GOT3 (cell line): ENCODE data around the gene IGF2BP3.

ENCODE experiments used
- DNase-seq: peaks from one replicate; lab custom pipeline; 2025; ENCODE audit warnings: mixed read lengths; lab: John Stamatoyannopoulos, UW

The IGF2BP3 gene

DNA sequence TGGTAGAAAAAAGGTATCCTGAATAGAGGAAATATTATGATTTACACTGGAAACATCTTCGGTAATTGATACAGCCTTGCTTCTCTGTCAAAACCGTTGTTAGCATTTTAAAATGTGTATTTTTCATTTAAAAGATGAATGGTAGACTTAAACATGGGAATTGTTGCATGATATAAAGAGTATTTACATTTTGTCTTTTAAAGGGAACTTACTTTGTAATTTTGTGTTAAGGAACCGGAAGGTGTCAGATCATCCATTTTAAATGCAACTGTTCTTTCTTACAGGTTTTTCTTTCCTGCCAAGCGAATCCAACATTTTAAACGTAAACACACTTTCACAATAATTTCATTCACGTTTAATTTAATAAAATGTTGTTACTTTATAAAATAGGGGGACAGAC is 1.8 kb upstream of the IGF2BP3 start:
- DNase-seq, result no peak

DNA sequence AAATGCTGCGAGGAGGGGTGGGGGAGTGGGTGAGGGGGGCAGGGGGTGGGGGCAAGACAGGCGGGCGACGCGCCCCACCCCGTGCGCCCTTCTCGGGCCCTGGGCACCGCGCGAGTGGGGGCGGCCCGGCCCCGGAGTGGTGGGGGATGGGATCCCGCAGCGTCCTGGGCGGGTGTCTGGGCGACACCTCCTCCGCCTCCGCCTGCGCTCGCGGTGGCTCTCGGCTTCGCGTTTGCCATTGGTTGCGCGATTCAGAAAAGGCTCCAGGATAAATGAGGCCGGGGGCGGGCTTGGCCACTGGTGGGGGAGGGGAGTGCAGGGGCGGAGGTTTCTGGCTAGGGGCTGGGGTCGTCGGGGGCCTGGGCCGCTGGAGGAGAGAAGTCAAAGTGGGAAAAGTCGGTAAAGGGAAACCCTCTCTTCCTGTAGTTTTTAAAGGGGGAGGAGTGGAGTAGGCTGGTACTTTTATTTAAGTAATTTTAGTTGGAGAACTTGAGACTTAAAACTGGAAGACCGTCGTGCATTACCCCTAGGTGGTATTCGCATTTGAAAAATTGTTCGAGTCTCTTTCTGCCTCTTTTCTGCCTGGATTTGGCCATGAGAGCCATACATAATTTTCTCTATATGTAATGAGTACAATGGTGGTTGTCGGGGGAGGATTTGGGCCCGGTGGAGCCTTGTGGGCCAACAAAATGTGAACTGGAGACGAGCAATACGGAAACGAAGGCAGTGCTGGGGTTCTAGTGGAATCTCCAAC is 992 bp upstream of the IGF2BP3 start:
- no peak for DNase-seq

DNA sequence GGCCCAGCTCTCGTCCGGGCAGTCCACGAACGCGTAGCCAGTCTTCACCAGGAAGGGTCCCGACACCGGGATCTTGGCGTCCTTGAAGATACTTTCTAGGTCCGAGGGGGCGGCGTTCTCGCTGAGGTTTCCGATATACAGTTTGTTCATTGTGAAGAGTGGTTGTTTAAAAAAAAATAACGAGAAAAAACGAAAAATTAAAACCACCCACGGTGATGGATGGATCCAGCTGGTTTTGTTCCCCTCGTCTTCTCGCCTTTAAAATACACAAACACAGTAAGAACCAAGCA is 385 bp downstream of the IGF2BP3 start:
- no peak for DNase-seq

DNA sequence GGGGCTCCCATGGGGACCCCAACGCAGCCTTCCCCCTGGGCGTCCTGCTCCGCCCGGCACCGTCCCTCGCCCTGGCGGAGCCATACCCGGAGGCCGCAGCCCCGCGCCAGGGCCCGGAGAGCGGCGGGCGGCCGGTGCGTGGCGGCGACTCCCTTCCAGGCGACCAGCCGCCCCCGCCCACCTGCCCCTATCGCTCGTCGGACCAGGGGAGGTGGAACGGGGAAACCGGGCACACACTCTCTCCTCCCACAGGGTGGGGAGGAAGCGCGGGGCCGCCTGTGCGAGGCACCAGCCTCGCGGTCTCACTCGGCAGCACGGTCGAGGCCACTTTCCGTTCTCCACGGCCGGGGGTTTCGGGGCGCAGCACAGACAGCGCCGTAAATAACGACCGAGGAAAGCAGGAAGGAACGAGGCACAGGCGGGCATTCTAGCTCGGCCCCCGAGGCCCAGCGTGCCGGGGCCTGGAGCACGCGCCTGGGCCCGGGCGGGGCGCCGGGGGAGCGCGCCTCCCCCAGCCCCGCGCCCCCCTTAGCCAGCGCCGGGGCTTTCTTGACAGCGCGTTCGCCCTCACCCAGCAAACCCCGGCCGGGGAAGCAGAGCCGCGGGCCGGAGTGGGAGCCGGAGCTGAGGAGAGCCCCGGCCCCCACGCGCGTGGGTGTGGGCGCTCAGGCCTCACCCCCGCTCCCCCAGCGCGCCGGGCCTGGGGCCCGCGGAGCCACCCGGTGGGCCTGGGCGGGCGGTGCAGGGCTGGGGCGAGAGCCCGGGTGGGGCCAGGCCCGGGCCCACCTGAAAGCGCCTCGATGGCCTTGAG is 936 bp downstream of the IGF2BP3 start:
- no peak for DNase-seq

DNA sequence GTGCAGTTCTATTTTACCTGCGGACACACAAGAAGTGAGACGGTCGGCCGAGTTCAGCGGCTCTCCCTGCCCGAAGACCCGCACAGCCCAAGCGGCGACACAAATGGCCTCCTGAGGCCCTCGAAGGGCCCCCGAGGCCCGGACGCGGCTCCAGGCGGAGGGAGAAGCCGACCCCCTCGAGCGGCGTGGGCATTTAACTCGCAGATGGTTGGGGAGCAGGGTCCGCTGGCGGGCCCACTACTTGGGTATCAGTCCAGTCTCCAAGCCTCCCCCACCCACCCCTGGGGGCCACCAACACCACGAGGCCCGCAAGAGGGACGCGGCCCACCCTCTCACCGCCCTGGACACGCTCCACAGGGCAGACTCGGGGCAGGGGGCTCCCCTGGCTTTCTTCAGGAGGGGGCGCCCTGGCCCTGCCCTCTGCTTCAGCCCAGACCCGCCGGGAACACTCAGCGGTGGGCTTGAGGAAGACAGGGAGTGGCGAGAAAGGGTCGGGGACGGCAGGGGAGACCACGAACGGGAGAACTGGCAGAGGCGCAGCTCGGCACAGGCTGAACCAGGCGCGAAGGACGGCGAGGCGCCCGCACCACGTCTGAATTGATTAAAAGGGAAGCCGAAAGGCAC is 1.7 kb downstream of the IGF2BP3 start:
- no peak for DNase-seq

DNA sequence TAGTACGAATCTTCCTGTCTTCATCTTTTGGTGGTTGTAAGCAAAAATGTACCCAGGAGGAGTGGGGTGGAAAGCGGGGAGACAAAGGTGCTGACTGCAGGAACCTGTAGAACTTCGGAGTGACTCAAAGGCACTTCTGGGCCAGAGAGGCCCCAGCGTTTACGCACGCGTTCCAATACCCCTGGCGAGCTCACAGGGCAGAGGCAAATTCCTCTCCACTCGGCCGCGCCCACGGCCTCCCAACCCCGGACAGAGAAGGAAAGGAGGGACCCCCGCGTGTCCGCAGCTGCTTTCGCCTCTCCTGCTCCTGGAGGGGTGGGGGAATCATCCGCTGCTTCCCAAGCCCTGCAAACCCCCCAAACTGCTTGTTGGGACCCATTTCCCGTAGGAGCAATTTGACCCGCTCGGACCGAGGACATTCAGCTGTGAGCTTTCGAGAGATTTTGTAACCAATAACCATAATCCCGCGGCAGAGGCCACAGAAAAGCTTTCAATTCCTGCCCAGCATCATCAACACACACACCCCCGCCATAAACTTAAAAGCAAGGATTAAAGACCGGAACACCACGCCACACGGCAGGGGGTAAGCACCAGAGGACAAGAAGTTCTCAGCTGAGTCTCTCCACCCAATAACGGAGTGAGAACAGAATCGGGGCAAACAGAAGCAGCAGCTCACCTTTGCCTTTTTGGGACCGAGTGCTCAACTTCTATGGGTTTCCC is 2.3 kb downstream of the IGF2BP3 start:
- DNase-seq, result no peak

DNA sequence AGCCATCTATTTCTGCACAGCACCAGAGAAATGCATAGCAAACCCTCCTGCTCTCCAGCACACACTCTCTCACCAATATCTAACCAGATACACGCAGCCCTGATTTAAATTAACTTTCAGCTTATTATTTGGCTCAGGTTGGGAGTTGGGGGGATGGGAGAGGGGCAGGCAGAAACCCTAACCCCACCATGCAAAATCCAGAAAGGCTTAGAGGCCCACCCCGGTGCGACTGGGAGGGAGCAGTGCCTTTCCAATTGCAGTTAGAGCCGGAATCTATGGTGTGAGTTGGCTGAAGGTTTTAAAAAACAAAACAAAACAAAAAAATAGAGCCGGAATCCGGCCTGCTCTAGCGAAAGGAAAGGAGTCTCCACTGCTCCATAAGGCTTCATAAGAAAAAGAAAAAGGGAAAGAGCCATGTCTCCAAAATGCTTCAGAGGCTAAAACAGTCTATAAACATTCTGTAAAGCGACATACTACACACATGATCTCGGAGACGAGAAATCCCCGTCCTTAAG is 2.9 kb downstream of the IGF2BP3 start:
- DNase-seq, result no peak

DNA sequence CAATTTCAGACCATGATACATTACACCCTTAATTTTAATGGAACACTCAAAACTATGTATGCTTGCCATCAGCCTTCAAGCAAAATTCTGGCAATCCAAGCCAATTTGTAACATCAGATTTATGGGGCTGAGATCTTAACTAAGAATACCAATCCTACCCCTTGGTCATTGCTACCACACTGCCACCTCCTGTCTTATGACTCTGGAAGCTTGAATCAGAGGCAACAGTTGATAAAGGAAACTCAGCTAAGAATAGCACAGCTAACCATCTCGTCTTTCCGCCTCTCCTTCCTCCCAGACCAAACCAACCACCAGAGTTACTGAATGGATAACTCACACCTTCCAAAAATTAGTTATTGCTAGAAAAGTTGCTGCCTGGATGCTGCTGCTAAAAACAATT is 7.4 kb downstream of the IGF2BP3 start:
- no peak for DNase-seq

DNA sequence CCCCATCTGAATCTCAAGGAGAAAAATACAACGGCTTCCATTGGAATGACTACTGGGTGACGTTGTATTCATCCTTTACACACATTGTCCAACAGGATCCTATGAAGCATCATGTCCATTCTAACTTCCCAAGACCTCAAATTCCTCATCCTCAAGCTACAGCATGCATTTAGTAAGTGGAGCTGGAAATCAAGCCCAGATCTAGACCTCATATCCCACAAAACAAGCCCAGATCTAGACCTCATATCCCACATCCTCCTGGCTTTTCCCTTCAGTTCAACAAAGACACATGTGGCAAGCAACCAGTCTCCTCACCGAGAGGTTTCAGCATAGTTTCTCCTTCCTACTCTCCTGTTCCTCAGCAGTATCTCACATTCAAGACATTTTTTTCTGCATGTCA is 12.2 kb downstream of the IGF2BP3 start:
- DNase-seq, result no peak

DNA sequence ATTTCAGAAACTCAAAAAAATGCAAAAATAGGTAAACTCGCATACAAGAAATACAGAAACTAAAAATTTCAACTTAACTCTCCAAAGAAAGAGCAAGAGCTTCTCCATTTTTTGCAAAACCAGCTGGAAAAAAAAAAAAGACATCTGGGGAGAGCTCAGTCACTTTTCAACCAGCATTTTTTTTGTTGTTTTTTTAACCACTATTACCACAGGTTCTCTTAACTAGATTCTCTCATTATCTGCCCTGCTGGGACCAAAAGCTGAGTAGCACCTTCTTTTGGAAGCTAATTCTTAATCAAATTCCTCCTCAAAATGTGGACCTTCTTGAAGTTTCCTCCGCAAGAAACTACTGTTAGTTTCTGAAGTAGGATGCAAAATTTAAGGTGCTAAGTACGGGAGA is 14.2 kb downstream of the IGF2BP3 start:
- DNase-seq, result no peak

DNA sequence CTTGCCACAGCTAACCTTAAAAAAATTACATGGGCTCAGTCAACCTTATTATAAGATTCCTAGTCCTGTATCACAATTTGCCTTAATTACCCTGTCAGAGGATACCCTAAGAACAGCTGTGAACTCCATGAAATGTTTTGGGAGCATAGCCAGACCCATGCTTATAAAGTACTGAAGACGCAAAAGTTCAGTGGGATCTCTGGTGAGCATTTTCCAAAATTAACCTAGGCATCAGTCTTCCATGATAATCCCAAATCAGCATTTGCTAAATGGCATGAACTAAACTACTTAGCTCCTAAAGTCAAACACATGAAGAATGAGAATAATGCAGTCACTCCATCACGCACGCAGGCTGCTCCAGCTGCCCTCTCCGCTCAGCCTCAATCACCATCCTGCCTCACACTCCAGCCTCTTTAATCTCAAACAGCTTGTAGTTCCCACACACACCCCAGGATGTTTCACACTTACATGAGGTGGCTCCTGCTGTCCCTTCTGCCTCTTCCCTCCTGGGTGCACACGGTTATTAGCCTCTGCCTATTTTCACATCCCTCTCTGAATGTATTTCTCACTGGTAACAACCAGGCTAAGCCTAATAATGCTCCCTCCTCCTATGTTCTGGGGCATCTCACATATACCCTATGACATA is 15.3 kb downstream of the IGF2BP3 start:
- DNase-seq, result no peak

DNA sequence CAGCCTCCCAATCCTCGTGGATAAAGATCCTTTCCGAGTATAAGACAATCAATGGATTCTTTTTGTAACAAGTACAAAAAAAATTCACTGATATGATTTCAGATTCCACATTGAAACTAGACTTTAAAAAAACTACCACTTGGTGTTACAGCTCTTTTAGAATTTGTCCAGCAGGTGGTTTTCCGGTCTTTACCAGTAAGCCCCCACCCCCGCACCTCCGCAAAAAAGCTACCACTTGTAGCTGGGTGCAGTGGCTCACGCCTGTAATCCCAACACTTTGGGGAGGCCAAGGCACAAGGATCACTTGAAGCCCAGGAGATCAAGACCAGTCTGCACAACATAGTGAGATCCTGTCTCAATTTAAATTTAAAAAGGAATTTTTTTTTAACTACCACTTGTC is 19.8 kb downstream of the IGF2BP3 start:
- no peak for DNase-seq

DNA sequence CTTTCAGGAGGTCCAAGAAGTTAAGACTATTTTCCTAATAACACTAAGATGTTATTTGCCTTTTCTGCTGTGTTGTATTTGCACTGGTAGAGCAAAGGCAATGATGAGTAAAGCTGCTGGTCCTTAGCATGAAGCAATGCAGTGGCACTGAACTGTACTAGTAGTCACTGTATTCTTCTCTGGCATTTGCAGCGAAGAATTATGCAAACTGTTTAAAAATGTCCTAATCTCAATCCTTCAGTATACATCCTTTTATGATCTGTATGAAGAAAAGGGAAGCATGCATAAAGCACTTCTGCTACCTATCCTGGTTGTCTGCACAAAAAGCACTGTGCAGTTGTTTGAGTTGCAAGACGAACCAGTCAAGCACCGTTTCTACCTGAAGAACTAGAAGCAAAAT is 20.4 kb downstream of the IGF2BP3 start:
- DNase-seq, result no peak

DNA sequence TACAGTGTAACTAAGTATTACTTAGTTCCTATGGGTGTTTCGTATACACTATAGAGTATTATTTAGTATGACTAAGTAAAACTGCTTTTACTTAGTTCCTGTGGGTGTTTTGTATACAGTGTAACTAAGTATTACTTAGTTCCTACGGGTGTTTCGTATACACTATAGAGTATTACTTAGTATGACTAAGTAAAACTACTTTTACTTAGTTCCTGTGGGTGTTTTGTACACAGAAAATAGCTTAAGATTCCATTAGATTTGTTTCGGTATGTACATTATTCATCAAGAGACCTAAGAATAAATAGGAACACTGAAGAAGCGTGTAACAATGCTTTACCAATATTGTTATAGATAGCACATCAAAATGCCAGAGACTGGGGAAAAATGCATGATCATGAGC is 25.0 kb downstream of the IGF2BP3 start:
- DNase-seq, result no peak

DNA sequence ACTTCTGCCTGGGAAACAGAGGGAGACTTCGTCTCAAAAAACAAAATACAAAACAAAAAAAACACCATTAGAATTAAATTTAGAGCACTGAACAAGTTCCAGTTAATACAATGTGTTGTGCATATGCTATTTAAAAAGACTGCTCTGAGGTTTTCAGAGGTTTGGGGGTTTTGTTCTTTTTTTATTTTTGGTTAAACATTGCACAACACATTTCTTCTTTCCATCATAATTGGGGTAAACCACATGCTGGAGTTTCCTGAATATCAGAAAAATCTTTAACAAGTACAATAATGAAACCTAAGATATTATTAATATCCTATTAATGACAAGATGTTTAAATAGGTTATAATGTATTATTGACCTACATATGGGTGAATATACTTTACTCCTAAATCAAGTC is 26.3 kb downstream of the IGF2BP3 start:
- DNase-seq, result no peak

DNA sequence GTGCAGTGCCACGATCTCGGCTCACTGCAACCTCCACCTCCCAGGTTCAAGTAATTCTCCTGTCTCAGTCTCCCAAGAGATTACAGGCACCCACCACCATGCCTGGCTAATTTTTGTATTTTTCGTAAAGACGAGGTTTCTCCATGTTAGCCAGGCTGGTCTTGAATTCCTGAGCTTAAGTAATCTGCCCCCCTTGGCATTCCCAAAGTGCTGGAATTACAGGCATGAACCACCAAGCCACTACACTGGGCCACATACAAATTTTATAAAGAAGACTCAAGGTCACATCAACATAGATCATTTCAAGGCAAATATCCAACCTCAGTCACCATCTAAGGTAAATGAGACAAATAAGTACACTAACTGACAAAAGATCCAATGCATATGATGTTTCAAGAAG is 32.1 kb downstream of the IGF2BP3 start:
- no peak for DNase-seq

DNA sequence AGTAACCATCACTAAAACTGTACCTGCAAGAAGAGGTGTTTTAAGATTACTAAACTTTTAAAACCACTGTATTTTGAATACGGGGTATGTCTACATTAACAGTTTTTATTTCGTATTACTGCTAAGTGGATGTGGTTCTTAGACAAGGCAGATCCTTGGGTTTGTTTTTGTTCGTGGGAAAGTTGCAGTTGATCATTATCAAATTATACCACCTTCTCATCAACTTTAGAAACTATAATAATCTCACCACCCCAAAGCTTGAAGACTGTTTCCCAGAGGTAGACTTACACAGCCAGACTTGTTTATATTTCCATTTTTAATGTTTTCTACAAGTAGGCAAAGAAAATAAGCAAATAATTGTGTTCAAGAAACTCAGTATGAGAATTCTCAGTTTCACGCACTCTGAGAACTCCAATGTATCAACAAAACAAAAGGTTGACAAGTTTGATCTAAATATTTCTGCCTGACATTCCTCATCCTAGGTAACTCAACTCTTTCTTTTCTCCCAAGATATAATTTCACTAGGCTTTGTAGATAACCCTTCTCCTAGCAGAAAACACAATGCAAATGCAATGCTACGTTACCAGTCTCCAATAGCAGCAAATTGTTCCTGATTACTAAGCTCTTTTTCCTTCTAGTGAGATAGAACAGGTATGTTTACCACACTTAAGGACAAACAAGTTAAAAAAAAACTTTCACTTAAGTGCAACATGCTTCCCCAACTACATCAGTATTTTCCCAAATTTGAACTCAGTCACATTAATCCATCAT is 36.0 kb downstream of the IGF2BP3 start:
- DNase-seq, result no peak

DNA sequence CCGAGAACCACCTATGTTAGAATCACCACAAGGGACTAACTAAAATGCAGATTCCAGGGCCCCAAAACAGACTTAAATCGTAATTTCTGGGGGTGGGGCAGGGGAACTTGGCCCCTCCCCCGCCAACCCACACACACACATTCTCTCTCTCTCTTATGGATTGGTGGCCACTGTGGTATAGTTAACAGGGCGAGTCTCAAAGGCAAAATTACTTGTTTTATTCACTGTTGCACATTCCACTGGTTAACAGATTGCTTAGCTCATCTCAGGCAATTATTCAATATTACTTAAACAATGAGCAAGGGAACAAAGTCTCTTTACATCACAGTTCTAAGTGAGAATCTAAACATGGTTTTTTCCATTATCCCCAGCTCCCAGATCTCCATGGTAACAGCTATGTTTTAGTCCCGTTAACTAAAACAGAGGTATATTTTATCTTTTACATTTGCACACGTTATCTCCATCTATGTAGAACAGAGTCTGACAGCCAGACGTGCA is 38.5 kb downstream of the IGF2BP3 start:
- no peak for DNase-seq

DNA sequence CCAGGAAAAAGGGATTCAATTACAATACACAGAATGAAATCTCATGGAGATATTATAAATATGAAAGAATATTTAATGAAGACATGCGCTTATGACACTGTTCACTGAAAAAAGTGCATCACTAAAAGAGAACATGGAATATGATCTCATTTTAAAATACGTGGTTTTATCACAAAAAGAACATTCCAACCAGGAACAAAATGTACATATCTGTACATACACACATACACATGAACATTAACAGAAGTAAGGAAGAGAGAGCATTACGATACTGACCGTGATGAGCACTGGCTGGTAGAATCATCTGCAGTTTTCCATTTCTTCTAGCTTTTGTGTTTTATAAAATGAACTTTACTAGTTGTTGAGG is 39.4 kb downstream of the IGF2BP3 start:
- no peak for DNase-seq

DNA sequence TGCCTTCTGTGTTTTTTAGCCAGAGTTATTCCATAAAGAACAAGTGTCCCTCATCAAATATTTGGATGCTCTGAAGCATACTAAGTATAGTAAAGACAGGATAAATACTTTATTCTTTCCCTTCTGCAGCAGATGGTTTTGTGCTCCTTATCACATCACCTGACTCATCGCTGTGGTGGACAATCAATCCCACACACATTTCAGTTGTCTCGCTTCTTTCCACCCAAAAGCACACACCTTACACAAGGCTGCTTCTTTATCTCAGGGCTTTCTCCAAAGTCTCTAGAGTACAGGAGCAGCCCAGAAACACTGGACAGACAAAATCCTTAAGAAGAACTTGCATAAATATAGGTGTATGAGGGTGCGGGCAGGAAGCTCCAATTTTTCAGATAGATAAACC is 43.4 kb downstream of the IGF2BP3 start:
- no peak for DNase-seq

DNA sequence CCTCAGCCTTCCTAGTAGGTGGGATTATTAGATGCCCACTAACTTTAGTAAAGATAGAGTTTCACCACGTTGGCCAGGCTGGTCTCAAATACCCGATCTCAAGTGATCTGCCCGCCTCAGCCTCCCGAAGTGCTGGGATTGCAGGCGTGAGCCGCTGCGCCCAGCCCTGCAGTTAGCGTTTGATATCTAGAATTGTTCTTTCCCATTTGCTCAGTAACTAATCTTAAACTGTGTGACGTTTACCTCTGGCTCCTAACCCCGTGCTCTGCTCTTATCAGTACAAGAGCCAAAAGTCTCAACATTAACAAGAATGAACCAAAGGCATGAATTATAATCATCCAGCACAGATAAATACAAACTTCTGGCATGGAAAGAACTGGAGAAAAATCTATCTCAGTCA is 47.4 kb downstream of the IGF2BP3 start:
- no peak for DNase-seq
